Measurements from ENCODE around the gene MAP6D1. TPM values are rescaled to one million over a fixed set of nuclear protein-coding genes. Genes with fewer than 3 reads are reported as not detected.

The MAP6D1 gene
- polyA plus RNA-seq, 1 donor, result 41.3 TPM

Other genes starting within 250 kb of the MAP6D1 start
- 34.9 TPM for gene KLHL24, start 190.0 kb downstream of the MAP6D1 start, polyA plus RNA-seq (ENCODE audit: insufficient read length)
- 30.2 TPM for gene YEATS2, start 127.8 kb downstream of the MAP6D1 start, polyA plus RNA-seq (ENCODE audit: insufficient read length)
- gene PARL, start 59.3 kb upstream of the MAP6D1 start, polyA plus RNA-seq (ENCODE audit: insufficient read length), result 32.7 TPM
- gene ABCC5, start 192.3 kb upstream of the MAP6D1 start, polyA plus RNA-seq (ENCODE audit: insufficient read length), result 28.5 TPM
- gene HTR3D, start 206.2 kb upstream of the MAP6D1 start, polyA plus RNA-seq (ENCODE audit: insufficient read length), result not detected
- not detected for gene HTR3C, start 227.5 kb upstream of the MAP6D1 start, polyA plus RNA-seq (ENCODE audit: insufficient read length)